SK-N-DZ (cell line): ENCODE data around the gene SCG2.

Experiments
- DNase-seq: peaks from one replicate; pipeline ENCODE4 v3.0.0-alpha.2; 2015; ENCODE audit warnings: low spot score

Gene SCG2

GRCh38 chr2:223578846-223579245 lies 23.3 kb downstream of the SCG2 start:
- DNase-seq = no peak

GRCh38 chr2:223576873-223577272 lies 25.3 kb downstream of the SCG2 start:
- no peak for DNase-seq

GRCh38 chr2:223570784-223571183 lies 31.4 kb downstream of the SCG2 start:
- DNase-seq = no peak

- DNase-seq = no peak
These were observed 35.8 kb downstream of the SCG2 start for GRCh38 chr2:223566396-223566795.

GRCh38 chr2:223563462-223563861 lies 38.7 kb downstream of the SCG2 start:
- DNase-seq = no peak

- DNase-seq = no peak
These were observed 40.1 kb downstream of the SCG2 start for GRCh38 chr2:223562078-223562477.

- no peak for DNase-seq
These were observed 41.3 kb downstream of the SCG2 start for GRCh38 chr2:223560749-223561435.

- DNase-seq = no peak
These were observed 43.2 kb downstream of the SCG2 start for GRCh38 chr2:223558970-223559369.

GRCh38 chr2:223554923-223555322 lies 47.2 kb downstream of the SCG2 start:
- no peak for DNase-seq

- no peak for DNase-seq
These were observed 52.9 kb downstream of the SCG2 start for GRCh38 chr2:223549215-223549614.

GRCh38 chr2:223548194-223548593 lies 54.0 kb downstream of the SCG2 start:
- DNase-seq = no peak
